Measurements from ENCODE around the gene ANKS3. TPM values are rescaled to one million over a fixed set of nuclear protein-coding genes. Genes with fewer than 3 reads are reported as not detected.

ANKS3 gene
- total and polyA plus RNA-seq, 7 donors, result 3.9 to 30.7 (median 20.8) TPM

DNA sequence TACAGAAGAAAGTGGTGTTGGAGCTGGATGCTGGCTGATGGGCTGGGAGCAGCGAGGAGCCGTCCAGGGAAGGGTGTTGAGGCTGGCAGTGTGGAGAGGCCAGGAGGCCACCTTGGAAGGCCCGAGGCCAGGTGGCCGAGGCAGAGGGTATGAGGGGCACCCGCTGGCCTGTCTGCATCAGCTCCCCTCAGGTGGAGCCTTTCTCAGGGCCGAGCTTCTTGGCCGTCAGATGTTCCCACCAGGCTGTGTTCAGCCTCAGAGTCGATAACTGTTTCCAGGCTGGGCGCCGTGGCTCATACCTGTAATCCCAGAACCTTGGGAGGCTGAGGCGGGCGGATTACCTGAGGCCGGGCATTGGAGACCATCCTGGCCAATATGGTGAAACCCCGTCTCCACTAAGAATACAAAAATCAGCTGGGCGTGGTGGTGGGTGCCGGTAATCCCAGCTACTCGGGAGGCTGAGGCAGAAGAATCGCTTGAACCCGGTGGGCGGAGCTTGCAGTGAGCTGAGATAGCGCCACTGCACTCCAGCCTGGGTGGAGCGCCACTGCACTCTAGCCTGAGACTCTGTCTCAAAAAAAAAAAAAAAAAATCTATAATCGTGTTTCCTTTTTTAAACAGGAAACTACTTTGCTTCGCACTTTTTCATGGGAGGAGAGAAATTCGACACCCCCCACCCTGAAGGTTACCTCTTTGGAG is 84.2 kb downstream of the ANKS3 start:
- H3K27me3 ChIP-seq, result no peaks in the 10 kb centered on the region
- no peak for TF ChIP-seq POLR2AphosphoS5 (IDR thresholded peaks at IDR 0.05)
- no peak for TF ChIP-seq POLR2A (IDR thresholded peaks at IDR 0.05)
- TF ChIP-seq CTCF (IDR thresholded peaks at IDR 0.05), result no peak
- TF ChIP-seq EP300 (IDR thresholded peaks at IDR 0.05), result no peak
- no peak for DNase-seq
- H3K27ac ChIP-seq, result no peak overlapping the region
- H3K9me3 ChIP-seq, result no peaks in the 10 kb centered on the region
- no peaks in the 10 kb centered on the region for H3K4me1 ChIP-seq
- intact Hi-C loops (cut with DNase I), result no loop called here
- no peak overlapping the region for H3K4me3 ChIP-seq
- peaks cover 10 to 65% (median 28%) of the 10 kb centered on the region in 4 donors for H3K36me3 ChIP-seq
- WGBS, 2 donors, result 90 to 92% methylated on average over 25 of the region's 25 CpGs

- Histone ChIP-seq H3K36me3 (peaks cover 10 to 56% (median 25%) of the 10 kb centered on the region in 4 donors), H3K27ac (no peak overlapping the region), H3K9me3 (no peaks in the 10 kb centered on the region), H3K4me1 (no peaks in the 10 kb centered on the region), H3K4me3 (no peak overlapping the region), H3K27me3 (no peaks in the 10 kb centered on the region)
- DNase-seq, result no peak
- intact Hi-C loops (cut with DNase I), result no loop called here
- 96% methylated on average over 13 of the region's 13 CpGs for WGBS, 2 donors
- no peak for TF ChIP-seq EP300 (IDR thresholded peaks at IDR 0.05)
- TF ChIP-seq POLR2AphosphoS5 (IDR thresholded peaks at IDR 0.05), result no peak
- TF ChIP-seq POLR2A (IDR thresholded peaks at IDR 0.05), result no peak
- no peak for TF ChIP-seq CTCF (IDR thresholded peaks at IDR 0.05)
These were observed 85.2 kb downstream of the ANKS3 start for GRCh38 chr16:4648917-4649316.

DNA sequence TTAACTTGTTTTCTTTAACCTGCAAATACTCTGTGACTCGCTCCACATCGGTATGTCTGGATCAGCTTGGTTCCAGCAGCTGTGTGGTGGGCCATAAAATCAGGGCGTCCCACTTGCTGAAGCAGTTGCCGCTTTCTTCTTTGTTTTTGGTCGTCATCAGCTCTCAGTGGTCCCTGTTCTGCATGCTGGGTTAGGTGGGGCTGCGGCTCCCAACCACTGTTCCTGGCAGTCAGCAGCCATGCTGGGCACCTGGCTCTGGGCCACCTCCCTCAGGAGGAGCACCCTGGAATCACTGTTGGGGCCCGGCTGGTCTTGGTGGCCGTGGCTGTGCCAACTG is 86.5 kb downstream of the ANKS3 start:
- intact Hi-C loops (cut with DNase I), result no loop called here

DNA sequence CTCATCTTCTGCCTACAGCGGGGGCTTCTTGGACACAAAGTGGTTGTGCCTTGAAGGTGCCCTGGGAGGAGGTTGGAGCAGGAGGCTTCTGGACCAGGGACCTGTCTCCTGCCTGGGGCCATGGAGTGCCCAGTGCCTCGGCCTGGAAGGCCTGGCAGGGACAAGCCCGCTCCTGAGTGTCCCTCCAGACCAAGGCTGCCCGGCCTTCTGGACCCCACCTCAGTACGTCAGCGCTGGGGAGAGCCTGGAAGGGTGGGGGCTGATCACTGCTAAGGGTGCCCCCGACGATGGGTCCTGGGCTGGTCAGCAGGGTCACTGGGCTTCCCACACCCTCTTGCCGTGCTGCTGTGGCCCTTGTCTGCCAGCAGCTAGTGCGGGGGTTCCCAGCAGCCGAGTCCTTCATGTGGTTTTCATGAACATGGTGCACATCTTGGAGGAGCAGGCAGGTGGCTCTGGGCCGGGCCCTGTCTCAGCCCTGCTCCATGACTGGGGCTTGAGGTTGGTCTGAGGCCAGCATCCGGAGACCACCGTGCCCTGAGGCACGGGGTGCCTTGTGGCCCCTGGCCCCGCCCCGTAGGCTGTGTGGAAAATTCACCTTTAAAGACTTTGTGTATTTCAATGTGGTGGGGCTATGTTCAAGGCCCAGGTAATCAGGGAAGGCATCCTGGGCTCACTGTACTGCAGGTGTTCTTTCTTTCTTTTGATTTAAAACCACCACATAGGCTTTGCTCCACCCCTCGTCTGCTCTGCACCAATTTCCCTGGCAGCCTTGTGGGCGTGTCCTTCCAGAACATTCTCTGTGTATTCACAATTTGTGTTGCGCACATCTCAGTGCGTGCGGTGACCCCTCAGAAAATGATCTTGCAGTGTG is 87.1 kb downstream of the ANKS3 start:
- TF ChIP-seq POLR2AphosphoS5 (IDR thresholded peaks at IDR 0.05) (no peak), POLR2A (IDR thresholded peaks at IDR 0.05) (no peak), CTCF (IDR thresholded peaks at IDR 0.05) (no peak), EP300 (IDR thresholded peaks at IDR 0.05) (no peak)
- H3K4me1 ChIP-seq, result no peaks in the 10 kb centered on the region
- H3K36me3 ChIP-seq, result peaks cover 0 to 37% (median 11%) of the 10 kb centered on the region in 4 donors
- H3K27ac ChIP-seq, result no peak overlapping the region
- no peak overlapping the region for H3K4me3 ChIP-seq
- H3K27me3 ChIP-seq, result no peaks in the 10 kb centered on the region
- no peaks in the 10 kb centered on the region for H3K9me3 ChIP-seq
- intact Hi-C loops (cut with DNase I), result no loop called here
- 87 to 94% methylated on average over 22 of the region's 22 CpGs for WGBS, 2 donors
- no peak for DNase-seq

More for the DNA sequence above, 86.5 kb downstream of the ANKS3 start:
- Histone ChIP-seq H3K27ac (no peak overlapping the region), H3K27me3 (no peaks in the 10 kb centered on the region), H3K4me3 (no peak overlapping the region), H3K36me3 (peaks cover 3 to 43% (median 17%) of the 10 kb centered on the region in 4 donors), H3K4me1 (no peaks in the 10 kb centered on the region), H3K9me3 (no peaks in the 10 kb centered on the region)
- DNase-seq, result no peak
- WGBS, 2 donors, result 95 to 97% methylated on average over 8 of the region's 8 CpGs
- no peak for TF ChIP-seq POLR2AphosphoS5 (IDR thresholded peaks at IDR 0.05)
- no peak for TF ChIP-seq CTCF (IDR thresholded peaks at IDR 0.05)
- TF ChIP-seq POLR2A (IDR thresholded peaks at IDR 0.05), result no peak

Small RNA genes within 50 kb of the gene (small RNA-seq; reads per million reads assigned to genes)
- gene MIR6769A (0 reads per million in 3 donors), gene RF00017 (0 reads per million in 3 donors)

Other genes starting within 250 kb of the ANKS3 start
- gene CDIP1, start 195.5 kb downstream of the ANKS3 start, total RNA-seq, result 10 to 100 TPM; 12.8 to 22.4 (median 18.6) TPM
- gene CDIP1, start 195.5 kb downstream of the ANKS3 start, polyA plus RNA-seq, result 10 to 100 TPM; 10.8 to 16.2 (median 16.1) TPM
- under 1 TPM in 2 of 4 donors, not detected in 2; under 0.01 to 0.16 TPM for gene C16orf96, start 177.9 kb downstream of the ANKS3 start, total RNA-seq
- gene C16orf96, start 177.9 kb downstream of the ANKS3 start, polyA plus RNA-seq, result under 1 TPM in 1 of 3 donors, not detected in 2; 0.09 TPM
- 10 to 100 TPM in 3 of 4 donors, 1 to 10 TPM in 1; 7.6 to 20.2 (median 14.1) TPM for gene UBALD1, start 119.4 kb downstream of the ANKS3 start, total RNA-seq
- gene UBALD1, start 119.4 kb downstream of the ANKS3 start, polyA plus RNA-seq, result 10 to 100 TPM; 10.4 to 22.9 (median 12.6) TPM
- 10 to 100 TPM; 18.4 to 37.9 (median 31.0) TPM for gene MGRN1, start 109.4 kb downstream of the ANKS3 start, total RNA-seq
- 10 to 100 TPM; 16.8 to 34.5 (median 23.4) TPM for gene MGRN1, start 109.4 kb downstream of the ANKS3 start, polyA plus RNA-seq
- 10 to 100 TPM; 16.6 to 21.8 (median 18.6) TPM for gene NUDT16L1, start 40.7 kb downstream of the ANKS3 start, total RNA-seq
- gene NUDT16L1, start 40.7 kb downstream of the ANKS3 start, polyA plus RNA-seq, result 10 to 100 TPM; 53.7 to 75.1 (median 61.9) TPM
- under 1 TPM; 0.14 to 0.83 (median 0.43) TPM for gene DNAAF8, start 266 bp upstream of the ANKS3 start, total RNA-seq
- 1 to 10 TPM in 1 of 3 donors, under 1 TPM in 2; 0.60 to 1.2 (median 0.73) TPM for gene DNAAF8, start 266 bp upstream of the ANKS3 start, polyA plus RNA-seq
- 10 to 100 TPM; 10.2 to 14.4 (median 12.8) TPM for gene ZNF500, start 32.9 kb upstream of the ANKS3 start, total RNA-seq
- 10 to 100 TPM in 1 of 3 donors, 1 to 10 TPM in 2; 4.2 to 11.7 (median 5.1) TPM for gene ZNF500, start 32.9 kb upstream of the ANKS3 start, polyA plus RNA-seq
- not detected for gene SEPTIN12, start 54.1 kb upstream of the ANKS3 start, total RNA-seq
- 1 to 10 TPM in 1 of 3 donors, not detected in 2; 2.5 TPM for gene SEPTIN12, start 54.1 kb upstream of the ANKS3 start, polyA plus RNA-seq
- gene SMIM22, start 61.1 kb upstream of the ANKS3 start, total RNA-seq, result not detected
- gene SMIM22, start 61.1 kb upstream of the ANKS3 start, polyA plus RNA-seq, result 1,000 to 10,000 TPM in 2 of 3 donors, 100 to 1,000 TPM in 1; 848 to 2,006 (median 1,963) TPM
- gene ROGDI, start 68.4 kb upstream of the ANKS3 start, total RNA-seq, result 10 to 100 TPM; 47.9 to 72.8 (median 58.3) TPM
- gene ROGDI, start 68.4 kb upstream of the ANKS3 start, polyA plus RNA-seq, result 10 to 100 TPM; 23.4 to 46.7 (median 25.2) TPM
- gene GLYR1, start 113.0 kb upstream of the ANKS3 start, total RNA-seq, result 10 to 100 TPM; 56.7 to 67.3 (median 59.9) TPM
- gene GLYR1, start 113.0 kb upstream of the ANKS3 start, polyA plus RNA-seq, result 10 to 100 TPM; 48.0 to 70.5 (median 70.3) TPM
- 10 to 100 TPM; 16.4 to 27.7 (median 17.8) TPM for gene UBN1, start 113.2 kb upstream of the ANKS3 start, total RNA-seq
- gene UBN1, start 113.2 kb upstream of the ANKS3 start, polyA plus RNA-seq, result 10 to 100 TPM in 2 of 3 donors, 1 to 10 TPM in 1; 8.4 to 24.1 (median 17.8) TPM
- 10 to 100 TPM; 10.3 to 42.9 (median 37.0) TPM for gene PPL, start 202.9 kb upstream of the ANKS3 start, total RNA-seq
- gene PPL, start 202.9 kb upstream of the ANKS3 start, polyA plus RNA-seq, result 10 to 100 TPM in 1 of 3 donors, 1 to 10 TPM in 2; 4.6 to 27.0 (median 8.3) TPM
- gene SEC14L5, start 224.1 kb upstream of the ANKS3 start, total RNA-seq, result 1 to 10 TPM in 1 of 4 donors, under 1 TPM in 3; 0.28 to 2.5 (median 0.65) TPM
- under 1 TPM; under 0.01 to 0.46 (median 0.35) TPM for gene SEC14L5, start 224.1 kb upstream of the ANKS3 start, polyA plus RNA-seq